Heart left ventricle (tissue), 16 donors: ENCODE measurements around the gene RAPGEF3. TPM values are rescaled to one million over a fixed set of nuclear protein-coding genes. Genes with fewer than 3 reads are reported as not detected.

ENCODE experiments used
- ATAC-seq, 4 donors: fragments of 200-7000 bp; cut with Tn5 transposase; one replicate each; pipeline ENCODE4 v1.9.1; 2020 to 2022; ENCODE audit warnings: moderate library complexity in 4 of 4, mild to moderate bottlenecking in 3 of 4, moderate number of reproducible peaks in 1 of 4
- DNase-seq, 5 donors: peaks; one replicate each; pipeline ENCODE4 v3.0.0-alpha.2; 2020
- H3K27ac ChIP-seq, 12 donors: fragments of 200-600 bp; sonication (generic) in 4 of 12; one replicate each; pipeline versions ENCODE4 v1.5.0 to v1.8.0; 2016 to 2022; ENCODE audit warnings: mild to moderate bottlenecking in 2 of 12
- H3K27me3 ChIP-seq, 9 donors: fragments of 200-600 bp; sonication (generic) in 2 of 9; one replicate each; pipeline versions ENCODE4 v1.5.1 to v1.8.0; 2016 to 2022; ENCODE audit warnings: mild to moderate bottlenecking in 3 of 9
- H3K36me3 ChIP-seq, 9 donors: fragments of 200-600 bp; sonication (generic) in 2 of 9; one replicate each; pipeline versions ENCODE4 v1.5.0 to v1.8.0; 2018 to 2022; ENCODE audit warnings: mild to moderate bottlenecking in 2 of 9
- H3K4me1 ChIP-seq, 12 donors: fragments of 200-600 bp; sonication (generic) in 4 of 12; one replicate each; pipeline versions ENCODE4 v1.5.0 to v1.8.0; 2016 to 2022; ENCODE audit warnings: mild to moderate bottlenecking in 3 of 12
- H3K4me3 ChIP-seq, 12 donors: fragments of 200-600 bp; sonication (generic) in 4 of 12; one replicate each; pipeline versions ENCODE4 v1.5.0 to v1.8.0; 2017 to 2022; ENCODE audit warnings: mild to moderate bottlenecking in 9 of 12, moderate library complexity in 4 of 12
- H3K9me3 ChIP-seq, 12 donors: fragments of 200-600 bp; sonication (generic) in 4 of 12; one replicate each; pipeline versions ENCODE4 v1.5.0 to v1.8.0; 2016 to 2022; ENCODE audit warnings: mild to moderate bottlenecking in 1 of 12
- CTCF ChIP-seq, 12 donors: fragments of 200-600 bp; sonication (generic) in 4 of 12; IDR thresholded peaks; one replicate each; pipeline versions ENCODE4 v1.5.0 to v1.8.0; 2018 to 2022; ENCODE audit warnings: antibody characterized with exemption in 12 of 12, mild to moderate bottlenecking in 5 of 12
- POLR2A ChIP-seq, 2 donors: fragments of 450-650 bp; IDR thresholded peaks; one replicate each; pipeline ENCODE4 v1.6.1; 2017; ENCODE audit warnings: antibody characterized with exemption in 2 of 2, mild to moderate bottlenecking in 2 of 2, moderate library complexity in 2 of 2
- WGBS, 4 donors: extraction: QIAGEN DNeasy Blood & Tissue Kit in 2 of 4; methylation state at CpG; one replicate each; pipeline versions ENCODE4 v1.1.5 to v1.1.7; 2013 to 2018; 5-methylcytosine and 5-hydroxymethylcytosine counted together
- intact Hi-C, 10 donors: fragments of 100-400 bp; cut with DNase I; formaldehyde crosslinking; loops; one replicate each; pipeline versions ENCODE4 v1.11.1 to v1.14.2; 2022
- polyA plus RNA-seq, 2 donors: library from polyadenylated mRNA; stranded (reverse); fragments of 200-250 nt; gene quantifications; one replicate each; pipeline ENCODE4 v1.2.3, GENCODE V29; 2013
- total RNA-seq, 9 donors: library from RNA; depleted of rRNA in 2 of 9; stranded (reverse); fragments of >200 nt in 2 of 9; fragmentation: NEBNext Ultra II Directional in 3 of 9; extraction: Animal tissue kit (Norgen Biotek cat#: 25700) in 3 of 9; gene quantifications; one replicate each; pipeline versions ENCODE4 v1.1.0 to v1.2.4, GENCODE V29; 2016 to 2023
- donor health status: ischemic (EF 13 %, LVEDD 7.1; RV severe dilation, severe dysfunction).
- donor health status: healthy with polysubstance abuse.
- donor health status: DM: no; HTN: yes; CAD: no.
- donor health status: DM: no; HTN: no; CAD: no.
- donor health status: ischemic (EF 25% LVEDD 6.9; RV normal size, moderate dysfunction).
- donor health status: ischemic (EF 25% LVEDD 5.7; RV mildly dilated, moderate dysfunction).
- donor health status: healthy.
- donor health status: DM: yes; HTN: yes; CAD: no.
- donor health status: ischemic (EF 35%, LVEDD 5.7; RV mildly dilated, moderate dysfunction).
- donor health status: nonischemic (EF 11% LVEDD 7.7; RV severe dilation, severe dysfunction).
- donor health status: DM: yes; HTN: yes; CAD: no.
- donor health status: PGD.
- donor health status: ischemic (EF 29% LVEDD 5.4; RV normal size, mild dysfunction).
- donor health status: nonischemic (EF 23%, LVEDD 6.1; RV moderate dilation, normal function).

RAPGEF3 gene
- total and polyA plus RNA-seq, 11 donors = 14.5 to 62.1 (median 23.9) TPM

DNA sequence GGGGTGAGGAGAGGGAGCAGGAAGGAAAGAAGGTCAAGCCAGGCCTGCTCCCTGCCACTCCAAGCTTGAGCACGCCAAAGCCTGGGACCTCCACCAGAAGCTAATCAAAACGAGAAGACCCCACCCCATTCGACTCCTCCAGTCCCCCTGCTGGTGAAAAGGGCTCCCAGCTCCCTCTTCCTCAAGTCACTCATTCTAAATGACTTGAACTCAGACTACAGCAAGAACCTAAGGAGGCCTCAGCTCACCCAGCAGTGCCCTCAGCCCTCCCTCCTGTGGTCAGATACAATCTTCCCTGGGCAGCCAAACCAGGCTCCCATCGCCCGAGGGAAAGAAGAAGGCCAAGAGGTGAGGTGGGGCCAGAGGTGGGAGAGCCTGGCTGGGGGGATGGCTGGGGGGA is 43.6 kb upstream of the RAPGEF3 start:
- DNase-seq (peak in 1 of 5 donors; percentile 42), ATAC-seq (no peak)
- H3K27me3 ChIP-seq = no peaks in the 10 kb centered on the region
- peaks cover 0 to 46% (median 22%) of the 10 kb centered on the region in 9 donors for H3K36me3 ChIP-seq
- peaks cover 41 to 95% (median 91%) of the 10 kb centered on the region in 12 donors for H3K4me1 ChIP-seq
- intact Hi-C loops = loop anchor here in 1 of 10 donors (5.0 kb wide), 1 partner anchor 35 kb away; no protein-coding TSS in a partner anchor
- peak overlapping the region in 2 of 12 donors; percentile 1 to 6 for H3K4me3 ChIP-seq
- 31 to 32% (median 31%) methylated on average over 5 of the region's 5 CpGs for WGBS, 4 donors
- peak overlapping the region; percentile 17 to 99 (median 70) for H3K27ac ChIP-seq
- H3K9me3 ChIP-seq = no peaks in the 10 kb centered on the region
- TF ChIP-seq POLR2A (IDR thresholded peaks at IDR 0.05) (no peak), CTCF (IDR thresholded peaks at IDR 0.05) (peak in 6 of 12 donors; percentile 10 to 26 (median 23))

DNA sequence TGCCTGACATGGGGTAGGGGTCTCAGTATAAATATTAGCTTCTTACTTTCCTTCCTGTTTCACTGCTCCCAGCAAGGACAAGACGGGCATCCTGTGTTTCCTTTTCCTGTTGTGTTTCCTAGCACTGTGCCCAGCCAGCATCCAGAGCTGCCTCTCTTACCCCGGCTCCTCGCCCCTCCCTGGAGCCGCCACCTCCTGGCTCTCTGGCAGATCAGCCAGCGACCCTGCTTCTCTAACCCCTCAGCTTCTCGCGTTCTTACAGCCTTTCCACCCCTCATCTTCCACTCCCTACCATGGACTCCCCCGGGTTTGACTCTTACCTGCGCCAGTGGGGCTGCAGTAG is 43.2 kb upstream of the RAPGEF3 start:
- peaks cover under 1 to 51% (median 26%) of the 10 kb centered on the region in 9 donors for H3K36me3 ChIP-seq
- TF ChIP-seq POLR2A (IDR thresholded peaks at IDR 0.05) (no peak), CTCF (IDR thresholded peaks at IDR 0.05) (no peak)
- ATAC-seq (no peak), DNase-seq (peak in 1 of 5 donors; percentile 57)
- H3K4me3 ChIP-seq = peak overlapping the region in 4 of 12 donors; percentile 0 to 7 (median 4)
- H3K27me3 ChIP-seq = no peaks in the 10 kb centered on the region
- H3K4me1 ChIP-seq = peaks cover 39 to 91% (median 86%) of the 10 kb centered on the region in 12 donors
- peak overlapping the region; percentile 17 to 99 (median 70) for H3K27ac ChIP-seq
- 41 to 52% (median 48%) methylated on average over 9 of the region's 9 CpGs for WGBS, 4 donors
- intact Hi-C loops = loop anchor here in 3 of 10 donors (1.0 to 5.0 kb wide), 3 partner anchors 35 kb away; no protein-coding TSS in a partner anchor
- H3K9me3 ChIP-seq = no peaks in the 10 kb centered on the region

DNA sequence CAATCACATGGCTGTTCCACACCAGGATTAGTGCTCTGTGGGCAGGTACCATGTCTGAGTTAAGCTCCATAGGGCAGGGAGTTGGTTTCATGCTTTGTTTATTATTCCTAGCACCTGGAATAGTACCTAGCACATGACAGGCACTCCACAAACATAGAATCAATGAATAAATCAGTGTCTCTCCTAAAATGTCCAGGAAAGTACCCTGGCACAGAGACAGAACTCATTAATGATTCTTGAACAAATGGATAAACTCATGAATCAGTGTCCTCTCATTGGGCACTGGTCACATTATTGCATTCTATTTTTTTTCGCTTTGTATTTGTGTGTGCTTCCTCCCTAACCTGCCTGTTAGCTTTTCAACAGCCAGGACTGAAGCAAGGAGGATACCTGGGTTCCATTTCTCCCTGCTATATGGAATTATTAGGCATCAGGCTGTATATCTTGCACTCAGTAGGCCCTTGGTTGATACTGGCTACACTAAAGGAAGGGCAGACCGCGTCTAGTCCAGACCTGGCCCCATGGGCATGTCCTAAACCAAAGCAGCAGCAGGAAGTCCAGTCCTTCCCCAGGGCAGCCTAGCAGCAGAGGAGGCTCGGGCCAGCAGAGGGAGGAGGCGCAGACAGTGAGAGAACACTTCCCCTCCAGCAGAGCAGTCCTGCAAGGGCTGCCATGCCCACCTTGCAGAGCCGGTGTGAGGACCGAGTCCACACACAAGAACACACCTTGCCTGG is 42.7 kb upstream of the RAPGEF3 start:
- WGBS, 4 donors = 31 to 58% (median 48%) methylated on average over 6 to 7 of the region's 7 CpGs
- Histone ChIP-seq H3K27ac (peak overlapping the region in 11 of 12 donors; percentile 17 to 99 (median 73)), H3K9me3 (no peaks in the 10 kb centered on the region), H3K36me3 (peaks cover 2 to 56% (median 32%) of the 10 kb centered on the region in 9 donors), H3K27me3 (no peaks in the 10 kb centered on the region), H3K4me3 (peak overlapping the region in 4 of 12 donors; percentile 0 to 7 (median 4)), H3K4me1 (peaks cover 37 to 86% (median 81%) of the 10 kb centered on the region in 12 donors)
- intact Hi-C loops = loop anchor here in 3 of 10 donors (1.0 to 5.0 kb wide), 3 partner anchors 35 to 36 kb away; no protein-coding TSS in a partner anchor
- ATAC-seq (peak in 3 of 4 donors; percentile 7 to 29 (median 15)), DNase-seq (peak in 4 of 5 donors; percentile 56 to 73 (median 62))
- no peak for TF ChIP-seq POLR2A (IDR thresholded peaks at IDR 0.05)
- peak in 9 of 12 donors; percentile 8 to 51 (median 25) for TF ChIP-seq CTCF (IDR thresholded peaks at IDR 0.05)

GRCh38 chr12:47800582-47800981 is 41.9 kb upstream of the RAPGEF3 start:
- ATAC-seq (no peak), DNase-seq (no peak)
- peaks cover 2 to 64% (median 39%) of the 10 kb centered on the region in 9 donors for H3K36me3 ChIP-seq
- TF ChIP-seq CTCF (IDR thresholded peaks at IDR 0.05) (no peak), POLR2A (IDR thresholded peaks at IDR 0.05) (no peak)
- H3K27me3 ChIP-seq = no peaks in the 10 kb centered on the region
- peak overlapping the region in 11 of 12 donors; percentile 36 to 99 (median 73) for H3K27ac ChIP-seq
- intact Hi-C loops = loop anchor here in 2 of 10 donors (2.0 to 5.0 kb wide), 2 partner anchors 36 to 37 kb away; no protein-coding TSS in a partner anchor
- H3K4me3 ChIP-seq = no peak overlapping the region
- WGBS, 4 donors = 71 to 86% (median 79%) methylated on average over 6 to 7 of the region's 7 CpGs
- no peaks in the 10 kb centered on the region for H3K9me3 ChIP-seq
- H3K4me1 ChIP-seq = peaks cover 37 to 78% (median 73%) of the 10 kb centered on the region in 12 donors
